ENCODE measurements around the gene IFT81.

DNA sequence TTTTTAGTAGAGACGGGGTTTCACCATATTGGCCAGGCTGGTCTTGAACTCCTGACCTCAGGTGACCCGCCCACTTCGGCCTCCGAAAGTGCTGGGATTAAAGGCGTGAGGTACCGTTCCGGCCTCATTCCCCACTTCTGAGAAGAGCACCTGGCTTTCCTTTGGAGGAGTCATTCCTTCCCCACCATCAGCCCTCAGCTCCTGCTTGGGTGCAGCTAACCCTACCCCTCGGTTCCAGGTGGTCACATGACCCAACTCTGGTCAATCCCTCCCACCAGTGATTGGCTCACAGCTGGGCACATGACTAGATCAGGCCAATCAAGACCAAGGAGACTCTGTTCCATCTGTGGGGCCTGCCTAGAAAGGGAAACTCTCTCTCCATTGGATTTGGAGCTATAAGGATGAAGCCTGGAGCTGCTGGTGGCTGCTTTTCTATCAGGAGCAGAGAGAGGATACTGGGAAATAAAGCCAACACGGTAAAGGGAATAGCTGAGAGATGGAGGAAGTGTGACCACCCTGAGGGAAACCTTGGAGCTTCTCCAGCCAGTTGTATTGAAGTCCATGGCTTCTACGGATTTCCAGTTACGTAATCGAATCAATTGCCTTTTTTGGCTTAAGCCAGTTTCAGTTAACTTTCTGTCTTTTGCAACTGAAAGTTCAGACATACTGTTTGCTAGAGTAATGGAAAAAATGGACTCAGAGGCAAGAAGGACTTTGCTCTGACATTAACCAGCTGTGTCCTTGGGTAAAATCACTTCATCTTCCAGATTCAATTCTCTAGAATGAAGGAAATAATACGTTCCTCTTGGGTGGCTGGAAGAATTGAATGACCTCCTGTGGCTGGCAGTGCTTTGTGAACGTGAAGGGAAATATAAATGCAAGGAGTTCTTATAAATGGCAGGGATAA lies 19.7 kb upstream of the IFT81 start:
- TF ChIP-seq GATA3 (IDR thresholded peaks at IDR 0.05; ENCODE audit: low read depth, low read length) (no peak), GATA2 (IDR thresholded peaks at IDR 0.05; ENCODE audit: low read depth, low read length) (no peak)

All from SH-SY5Y (cell line).